Activated CD8-positive, alpha-beta T cell treated with anti-CD3 and anti-CD28 coated beads for 36 hours (primary cell): ENCODE measurements around the gene GLCE. TPM values are rescaled to one million over a fixed set of nuclear protein-coding genes. Genes with fewer than 3 reads are reported as not detected.

Source experiments
- ATAC-seq: fragments of 200-7000 bp; cut with Tn5 transposase; one replicate; pipeline ENCODE4 v1.10.0; 2021; ENCODE audit warnings: mild to moderate bottlenecking, moderate library complexity
- CTCF ChIA-PET: fragments of 350-600 bp; sonication (Branson Sonifier 250); formaldehyde crosslinking; loops from one replicate; lab custom pipeline; 2021; ENCODE audit warnings: antibody characterized with exemption; lab: Charles Lee
- POLR2A ChIA-PET: fragments of 350-600 bp; sonication (Branson Sonifier 250); formaldehyde crosslinking; loops from one replicate; lab custom pipeline; 2021; ENCODE audit warnings: antibody characterized with exemption; lab: Charles Lee
- DNase-seq: peaks from one replicate; pipeline ENCODE4 v3.0.0-alpha.2; 2020
- H3K27ac Mint-ChIP-seq: one replicate; pipeline ENCODE4 v1.8.0; 2021; ENCODE audit warnings: mild to moderate bottlenecking, mixed read lengths
- H3K27me3 Mint-ChIP-seq: one replicate; pipeline ENCODE4 v1.8.0; 2021; ENCODE audit warnings: mixed read lengths
- H3K36me3 Mint-ChIP-seq: one replicate; pipeline ENCODE4 v1.8.0; 2021; ENCODE audit warnings: low read depth, mixed read lengths
- H3K4me1 Mint-ChIP-seq: one replicate; pipeline ENCODE4 v1.8.0; 2021; ENCODE audit warnings: low read depth, mixed read lengths
- H3K4me3 Mint-ChIP-seq: one replicate; pipeline ENCODE4 v1.8.0; 2021; ENCODE audit warnings: mild to moderate bottlenecking, moderate library complexity, mixed read lengths
- H3K9me3 Mint-ChIP-seq: one replicate; pipeline ENCODE4 v1.8.0; 2021; ENCODE audit warnings: mixed read lengths
- intact Hi-C: fragments of 100-400 bp; cut with micrococcal nuclease; formaldehyde crosslinking; loops from one replicate; pipeline ENCODE4 v1.10.0; 2022
- total RNA-seq, 2 experiments: library from RNA; stranded (reverse); gene quantifications; one replicate each; pipeline ENCODE4 v1.2.3, GENCODE V29; 2021
- TF ChIP-seq, protein P1 (sequence below): fragments of 200-600 bp; IDR thresholded peaks from one replicate; pipeline ENCODE4 v1.8.0; 2022; ENCODE audit warnings: antibody characterized with exemption, mild to moderate bottlenecking

GLCE gene
- total RNA-seq, 2 experiments from 2014 or later, result 2.8 to 4.3 TPM

DNA sequence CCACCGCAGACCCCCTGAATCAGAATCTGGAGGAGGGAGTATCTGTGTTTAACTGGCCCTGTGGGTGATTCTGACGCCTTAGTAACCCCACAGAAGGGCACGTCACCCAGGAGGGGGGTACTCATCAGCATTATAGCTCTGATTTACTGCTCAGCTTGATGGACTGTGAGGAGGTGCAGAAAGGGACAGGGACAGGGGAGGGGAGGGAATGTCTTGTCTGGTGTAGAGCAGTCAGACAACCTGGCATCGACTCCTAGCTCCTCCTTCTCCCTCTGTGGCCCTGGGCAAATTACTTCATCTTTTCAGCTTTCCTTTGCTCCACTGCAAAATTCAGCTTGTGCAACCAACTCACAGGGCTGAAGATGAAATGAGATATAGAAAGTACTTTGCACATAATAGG, 42.3 kb upstream of the GLCE start:
- intact Hi-C loops, result no loop called here
- H3K27me3 Mint-ChIP-seq, result peaks cover 18% of the 10 kb centered on the region
- peaks cover 14% of the 10 kb centered on the region for H3K4me1 Mint-ChIP-seq
- H3K36me3 Mint-ChIP-seq, result no peaks in the 10 kb centered on the region
- DNase-seq (no peak), ATAC-seq (no peak)
- H3K27ac Mint-ChIP-seq, result no peak overlapping the region
- H3K9me3 Mint-ChIP-seq, result no peaks in the 10 kb centered on the region
- ChIA-PET POLR2A (no interaction called here), CTCF (no interaction called here)
- TF ChIP-seq, protein P1, sequence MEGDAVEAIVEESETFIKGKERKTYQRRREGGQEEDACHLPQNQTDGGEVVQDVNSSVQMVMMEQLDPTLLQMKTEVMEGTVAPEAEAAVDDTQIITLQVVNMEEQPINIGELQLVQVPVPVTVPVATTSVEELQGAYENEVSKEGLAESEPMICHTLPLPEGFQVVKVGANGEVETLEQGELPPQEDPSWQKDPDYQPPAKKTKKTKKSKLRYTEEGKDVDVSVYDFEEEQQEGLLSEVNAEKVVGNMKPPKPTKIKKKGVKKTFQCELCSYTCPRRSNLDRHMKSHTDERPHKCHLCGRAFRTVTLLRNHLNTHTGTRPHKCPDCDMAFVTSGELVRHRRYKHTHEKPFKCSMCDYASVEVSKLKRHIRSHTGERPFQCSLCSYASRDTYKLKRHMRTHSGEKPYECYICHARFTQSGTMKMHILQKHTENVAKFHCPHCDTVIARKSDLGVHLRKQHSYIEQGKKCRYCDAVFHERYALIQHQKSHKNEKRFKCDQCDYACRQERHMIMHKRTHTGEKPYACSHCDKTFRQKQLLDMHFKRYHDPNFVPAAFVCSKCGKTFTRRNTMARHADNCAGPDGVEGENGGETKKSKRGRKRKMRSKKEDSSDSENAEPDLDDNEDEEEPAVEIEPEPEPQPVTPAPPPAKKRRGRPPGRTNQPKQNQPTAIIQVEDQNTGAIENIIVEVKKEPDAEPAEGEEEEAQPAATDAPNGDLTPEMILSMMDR, result no peak
- no peak overlapping the region for H3K4me3 Mint-ChIP-seq

DNA sequence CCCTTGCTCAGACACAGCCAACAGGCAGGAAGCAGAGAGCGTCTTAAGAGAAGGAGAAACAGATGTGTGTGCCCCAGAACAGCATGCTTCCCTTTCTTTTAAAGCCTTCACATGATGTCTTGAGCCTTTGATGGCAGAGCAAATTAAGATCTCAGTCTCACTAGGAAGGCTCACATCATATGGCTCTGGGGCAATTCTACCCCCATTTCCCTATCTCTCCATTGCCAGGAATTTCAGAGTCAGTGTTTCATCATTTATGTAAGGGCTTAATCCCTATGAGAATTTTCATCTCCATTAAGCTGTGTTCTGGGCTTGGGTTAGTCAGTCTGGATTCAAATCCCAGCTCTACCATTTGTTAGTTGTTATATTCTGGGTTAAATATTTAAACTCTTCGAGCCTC, 41.4 kb upstream of the GLCE start:
- ChIA-PET POLR2A (no interaction called here), CTCF (no interaction called here)
- Mint-ChIP-seq H3K36me3 (no peaks in the 10 kb centered on the region), H3K27me3 (peaks cover 12% of the 10 kb centered on the region), H3K4me3 (no peak overlapping the region), H3K4me1 (peaks cover 7% of the 10 kb centered on the region), H3K27ac (no peak overlapping the region), H3K9me3 (no peaks in the 10 kb centered on the region)
- intact Hi-C loops, result no loop called here
- DNase-seq, result no peak
- ATAC-seq, result no peak
- TF ChIP-seq, protein P1, result no peak

DNA sequence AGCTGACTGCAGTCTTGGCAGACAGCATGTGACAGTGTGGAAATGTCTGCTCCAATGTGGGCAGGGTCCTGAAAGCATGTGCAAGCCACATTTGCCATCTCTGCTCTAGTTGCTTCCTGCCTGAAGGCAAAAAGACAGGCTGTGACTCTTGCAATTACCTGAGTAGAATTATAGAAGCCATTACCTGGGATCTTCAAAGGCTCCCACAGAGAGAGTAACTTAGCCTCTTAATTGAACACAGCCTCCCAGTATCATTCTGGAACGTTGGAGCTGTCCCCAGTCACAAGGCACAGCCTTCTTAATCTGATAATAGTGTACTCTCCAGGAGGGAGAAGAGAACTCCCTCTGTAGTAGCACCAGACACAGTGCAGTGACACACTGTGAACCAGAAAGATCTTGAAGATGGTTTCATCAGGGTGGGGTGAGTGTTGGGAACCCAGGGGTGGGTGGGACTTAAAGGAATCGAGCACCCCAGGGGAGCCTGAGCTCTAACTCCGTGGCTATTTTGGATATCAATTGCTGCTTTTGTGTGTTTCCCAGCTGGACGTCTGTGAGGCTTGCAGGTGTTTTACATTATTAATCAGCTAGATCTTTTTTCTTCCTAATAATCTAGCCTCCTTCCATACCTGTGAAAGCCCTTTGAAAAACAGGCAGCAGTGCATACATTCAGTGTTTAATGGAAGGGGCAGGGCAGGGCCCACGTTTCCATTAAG, 40.6 kb upstream of the GLCE start:
- TF ChIP-seq, protein P1, result no peak
- no peaks in the 10 kb centered on the region for H3K9me3 Mint-ChIP-seq
- ChIA-PET POLR2A (no interaction called here), CTCF (no interaction called here)
- intact Hi-C loops, result no loop called here
- H3K27me3 Mint-ChIP-seq, result peaks cover 6% of the 10 kb centered on the region
- DNase-seq (no peak), ATAC-seq (no peak)
- H3K27ac Mint-ChIP-seq, result no peak overlapping the region
- no peak overlapping the region for H3K4me3 Mint-ChIP-seq
- H3K36me3 Mint-ChIP-seq, result no peaks in the 10 kb centered on the region
- no peaks in the 10 kb centered on the region for H3K4me1 Mint-ChIP-seq

- Mint-ChIP-seq H3K4me3 (no peak overlapping the region), H3K27ac (no peak overlapping the region), H3K27me3 (peaks cover 2% of the 10 kb centered on the region), H3K4me1 (peaks cover 1% of the 10 kb centered on the region), H3K9me3 (no peaks in the 10 kb centered on the region), H3K36me3 (no peaks in the 10 kb centered on the region)
- DNase-seq (no peak), ATAC-seq (no peak)
- ChIA-PET POLR2A (no interaction called here), CTCF (no interaction called here)
- TF ChIP-seq, protein P1, result no peak
- intact Hi-C loops, result no loop called here
Observed at GRCh38 chr15:69120732-69121131, 39.7 kb upstream of the GLCE start.

DNA sequence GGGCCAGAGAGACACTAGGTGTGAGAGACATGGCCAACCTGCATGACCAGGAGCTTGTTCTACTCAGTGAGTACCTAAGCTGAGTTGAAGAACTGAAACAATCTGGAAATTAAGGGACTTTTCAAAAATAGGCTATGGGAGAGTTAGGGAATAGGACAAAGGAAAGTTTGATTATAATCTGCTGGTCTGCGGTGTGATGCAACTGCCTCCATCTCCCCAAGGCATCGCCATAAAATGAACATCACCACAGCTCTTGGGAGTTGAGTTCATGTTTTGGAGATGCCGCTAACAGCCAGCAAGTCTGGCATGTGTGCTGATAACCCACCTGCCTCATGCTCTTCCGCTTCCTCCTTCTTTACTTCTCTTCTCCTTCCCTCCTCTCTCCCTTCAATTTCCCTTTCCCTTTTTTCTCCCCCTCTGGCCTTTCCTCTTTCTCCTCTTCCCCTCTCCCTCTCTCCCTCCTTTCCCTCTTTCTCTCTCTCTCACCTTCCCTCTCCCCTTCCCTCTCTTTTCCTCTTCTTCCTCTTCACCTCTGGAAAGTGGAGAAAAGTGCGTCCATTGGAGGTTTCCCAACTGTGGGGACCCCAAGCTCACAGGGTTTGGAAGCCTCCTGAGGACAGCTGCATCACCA, 39.1 kb upstream of the GLCE start:
- intact Hi-C loops, result no loop called here
- Mint-ChIP-seq H3K4me1 (peaks cover 7% of the 10 kb centered on the region), H3K27me3 (no peaks in the 10 kb centered on the region), H3K27ac (no peak overlapping the region), H3K9me3 (no peaks in the 10 kb centered on the region), H3K36me3 (no peaks in the 10 kb centered on the region), H3K4me3 (no peak overlapping the region)
- ATAC-seq (no peak), DNase-seq (no peak)
- ChIA-PET POLR2A (no interaction called here), CTCF (no interaction called here)
- TF ChIP-seq, protein P1, result no peak
